Activated CD8-positive, alpha-beta T cell treated with anti-CD3 and anti-CD28 coated beads, Interleukin-2, amount 10 ng/mL, durations not matched to agents 7 days and 5 days (primary cell): ENCODE measurements around the gene ARHGEF2. TPM values are rescaled to one million over a fixed set of nuclear protein-coding genes. Genes with fewer than 3 reads are reported as not detected.

ENCODE experiments used
- ATAC-seq: fragments of 150-1000 bp; cut with Tn5 transposase; one replicate; pipeline ENCODE4 v1.10.0; 2021; ENCODE audit warnings: moderate library complexity
- CTCF ChIA-PET: fragments of 350-600 bp; sonication (Branson Sonifier 250); formaldehyde crosslinking; loops from one replicate; lab custom pipeline; 2021; ENCODE audit warnings: antibody characterized with exemption; lab: Charles Lee
- POLR2A ChIA-PET: fragments of 350-600 bp; sonication (Branson Sonifier 250); formaldehyde crosslinking; loops from one replicate; lab custom pipeline; 2021; ENCODE audit warnings: antibody characterized with exemption; lab: Charles Lee
- DNase-seq: peaks from one replicate; pipeline ENCODE4 v3.0.0-alpha.2; 2020
- H3K27ac Mint-ChIP-seq: one replicate; pipeline ENCODE4 v1.8.0; 2021; ENCODE audit warnings: mild to moderate bottlenecking, mixed read lengths
- H3K27me3 Mint-ChIP-seq: one replicate; pipeline ENCODE4 v1.8.0; 2021; ENCODE audit warnings: low read depth, mixed read lengths
- H3K36me3 Mint-ChIP-seq: one replicate; pipeline ENCODE4 v1.8.0; 2021; ENCODE audit warnings: low read depth, mixed read lengths
- H3K4me1 Mint-ChIP-seq: one replicate; pipeline ENCODE4 v1.8.0; 2021; ENCODE audit warnings: low read depth, mixed read lengths
- H3K4me3 Mint-ChIP-seq: one replicate; pipeline ENCODE4 v1.8.0; 2021; ENCODE audit warnings: mild to moderate bottlenecking, mixed read lengths
- H3K9me3 Mint-ChIP-seq: one replicate; pipeline ENCODE4 v1.8.0; 2022; ENCODE audit warnings: mixed read lengths; ENCODE audit not compliant: insufficient read depth
- total RNA-seq, 2 experiments: library from RNA; stranded (reverse); gene quantifications; one replicate each; pipeline ENCODE4 v1.2.3, GENCODE V29; 2021

ARHGEF2 gene
- total RNA-seq, 2 experiments from 2014 or later, result 142 to 147 TPM

DNA sequence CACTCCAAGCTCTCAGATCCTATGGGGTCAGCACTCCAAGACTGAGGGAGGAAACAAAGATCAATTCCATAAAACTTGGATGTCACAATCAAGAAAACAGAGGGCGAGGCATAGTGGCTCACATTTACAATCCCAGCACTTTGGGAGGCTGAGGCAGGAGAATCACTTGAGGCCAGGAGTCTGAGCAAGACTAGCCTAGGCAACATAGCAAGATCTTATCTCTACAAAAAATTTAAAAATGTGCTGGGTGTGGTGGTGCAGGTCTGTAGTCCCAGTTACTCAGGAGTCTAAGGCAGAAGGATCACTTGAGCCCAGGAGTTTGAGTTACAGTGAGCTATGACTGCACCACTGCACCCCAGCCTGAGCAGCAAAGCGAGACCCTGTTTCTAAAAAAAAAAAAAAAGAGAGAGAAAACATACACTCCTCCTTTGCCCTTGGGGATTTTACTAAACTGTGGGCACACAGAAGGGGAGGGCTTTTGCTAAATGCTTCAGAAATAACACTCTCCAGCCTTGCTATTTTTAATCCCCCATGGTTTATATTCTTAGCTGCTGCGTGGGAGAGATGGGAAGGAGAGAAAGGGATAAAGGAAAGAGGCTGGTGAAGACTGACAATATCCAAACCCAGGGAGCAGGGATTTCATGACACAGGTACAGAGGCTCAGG lies 18.1 kb downstream of the ARHGEF2 start:
- ATAC-seq, result no peak
- Mint-ChIP-seq H3K9me3 (no peaks in the 10 kb centered on the region), H3K4me3 (no peak overlapping the region), H3K27me3 (no peaks in the 10 kb centered on the region), H3K4me1 (peaks cover 31% of the 10 kb centered on the region), H3K36me3 (peaks cover 67% of the 10 kb centered on the region), H3K27ac (peak overlapping the region; percentile 10)
- CTCF ChIA-PET, result interaction anchor here (0.9 to 1.4 kb wide), 2 partner anchors 16 to 29 kb away, joined by 3 to 5 read pairs; no protein-coding TSS in a partner anchor
- POLR2A ChIA-PET, result interaction anchor here (0.7 kb wide), 1 partner anchor 16 kb away, joined by 3 read pairs; no protein-coding TSS in a partner anchor
- DNase-seq, result no peak

DNA sequence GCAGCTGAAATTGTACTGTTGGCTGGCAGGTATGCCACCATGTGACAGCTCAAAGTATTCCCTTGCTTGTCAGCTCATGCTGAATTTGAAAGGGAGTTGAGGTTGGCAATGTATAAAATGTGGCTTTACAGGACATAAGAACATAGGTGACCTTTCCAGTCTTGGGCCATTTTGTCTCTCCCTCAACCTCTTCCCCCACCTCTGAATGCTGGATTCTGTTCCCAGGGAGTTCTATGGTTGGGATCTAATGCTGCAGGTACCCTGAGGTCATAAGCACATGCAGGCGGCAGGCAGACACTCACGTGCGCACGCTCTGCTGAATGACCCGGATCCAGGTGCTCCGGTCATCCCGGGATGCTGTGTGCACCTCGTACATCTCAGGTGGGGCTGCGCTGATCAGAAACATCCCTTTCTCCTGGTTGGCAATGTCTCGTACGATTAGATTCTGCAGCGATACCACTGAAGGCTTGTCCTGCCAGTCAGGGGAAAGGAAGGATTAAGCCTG lies 20.9 kb downstream of the ARHGEF2 start:
- CTCF ChIA-PET, result interaction anchor here (0.8 to 4.3 kb wide), 5 partner anchors 19 to 63 kb away, joined by 3 to 25 read pairs (median 4); partner anchors contain the start of genes ARHGEF2 and KHDC4
- no peaks in the 10 kb centered on the region for H3K27me3 Mint-ChIP-seq
- POLR2A ChIA-PET, result interaction anchor here (1.2 kb wide), 1 partner anchor 10 kb away, joined by 4 read pairs; no protein-coding TSS in a partner anchor
- peaks cover 72% of the 10 kb centered on the region for H3K36me3 Mint-ChIP-seq
- peaks cover 18% of the 10 kb centered on the region for H3K4me1 Mint-ChIP-seq
- ATAC-seq (no peak), DNase-seq (no peak)
- H3K27ac Mint-ChIP-seq, result no peak overlapping the region
- H3K9me3 Mint-ChIP-seq, result no peaks in the 10 kb centered on the region
- no peak overlapping the region for H3K4me3 Mint-ChIP-seq

DNA sequence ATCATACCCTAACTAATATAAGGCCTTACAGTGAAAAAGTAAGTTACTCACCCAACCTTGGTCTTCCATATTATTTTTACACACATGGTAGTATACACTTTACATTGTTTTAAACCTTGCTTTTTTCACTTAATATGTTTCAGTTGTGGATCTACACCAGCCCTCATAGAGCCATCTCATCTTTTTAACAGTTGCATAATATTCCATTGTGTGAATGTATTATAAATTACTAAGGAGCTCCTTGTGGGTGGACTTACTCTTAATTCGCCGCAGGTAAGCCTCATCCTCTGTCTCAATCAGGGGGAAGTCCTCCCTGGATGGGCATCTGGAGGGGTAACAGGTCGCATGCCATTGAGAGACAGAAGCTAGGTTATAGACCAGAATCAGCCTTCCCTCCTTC lies 23.7 kb downstream of the ARHGEF2 start:
- H3K27ac Mint-ChIP-seq, result no peak overlapping the region

DNA sequence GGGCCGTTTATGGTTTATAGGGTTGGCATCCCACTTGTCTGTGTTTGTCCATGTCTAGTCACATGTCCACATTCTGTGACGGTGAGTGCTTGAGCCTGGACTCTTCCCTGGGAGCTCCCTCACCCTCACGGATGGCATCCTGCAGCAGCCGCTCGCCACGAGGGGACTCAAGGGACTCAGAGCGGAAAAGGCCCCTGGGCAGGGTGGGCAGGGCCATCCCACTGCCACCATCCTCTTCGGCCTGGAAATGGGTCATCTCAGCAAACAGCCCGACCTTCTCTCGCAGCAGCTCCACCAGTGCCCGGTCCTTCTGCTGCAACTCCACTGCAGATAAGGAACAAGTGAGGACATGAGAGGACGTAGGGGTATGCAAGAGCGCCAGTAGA lies 25.8 kb downstream of the ARHGEF2 start:
- ChIA-PET POLR2A (no interaction called here), CTCF (no interaction called here)
- peaks cover 67% of the 10 kb centered on the region for H3K36me3 Mint-ChIP-seq
- no peak for ATAC-seq
- no peak for DNase-seq
- H3K27me3 Mint-ChIP-seq, result no peaks in the 10 kb centered on the region
- H3K9me3 Mint-ChIP-seq, result no peaks in the 10 kb centered on the region
- peak overlapping the region; percentile 63 for H3K27ac Mint-ChIP-seq
- peaks cover 8% of the 10 kb centered on the region for H3K4me1 Mint-ChIP-seq
- no peak overlapping the region for H3K4me3 Mint-ChIP-seq

More for the DNA sequence above, 23.7 kb downstream of the ARHGEF2 start:
- no peaks in the 10 kb centered on the region for H3K27me3 Mint-ChIP-seq
- H3K4me1 Mint-ChIP-seq, result peaks cover 2% of the 10 kb centered on the region
- H3K36me3 Mint-ChIP-seq, result peaks cover 71% of the 10 kb centered on the region
- CTCF ChIA-PET, result interaction anchor here (1.0 to 4.3 kb wide), 3 partner anchors 14 to 365 kb away, joined by 4 to 25 read pairs (median 5); no protein-coding TSS in a partner anchor
- ATAC-seq (no peak), DNase-seq (no peak)
- H3K4me3 Mint-ChIP-seq, result no peak overlapping the region
- POLR2A ChIA-PET, result interaction anchor here (0.8 to 1.0 kb wide), 2 partner anchors 20 to 24 kb away, joined by 3 read pairs; partner anchors contain the start of gene ARHGEF2
- no peaks in the 10 kb centered on the region for H3K9me3 Mint-ChIP-seq

DNA sequence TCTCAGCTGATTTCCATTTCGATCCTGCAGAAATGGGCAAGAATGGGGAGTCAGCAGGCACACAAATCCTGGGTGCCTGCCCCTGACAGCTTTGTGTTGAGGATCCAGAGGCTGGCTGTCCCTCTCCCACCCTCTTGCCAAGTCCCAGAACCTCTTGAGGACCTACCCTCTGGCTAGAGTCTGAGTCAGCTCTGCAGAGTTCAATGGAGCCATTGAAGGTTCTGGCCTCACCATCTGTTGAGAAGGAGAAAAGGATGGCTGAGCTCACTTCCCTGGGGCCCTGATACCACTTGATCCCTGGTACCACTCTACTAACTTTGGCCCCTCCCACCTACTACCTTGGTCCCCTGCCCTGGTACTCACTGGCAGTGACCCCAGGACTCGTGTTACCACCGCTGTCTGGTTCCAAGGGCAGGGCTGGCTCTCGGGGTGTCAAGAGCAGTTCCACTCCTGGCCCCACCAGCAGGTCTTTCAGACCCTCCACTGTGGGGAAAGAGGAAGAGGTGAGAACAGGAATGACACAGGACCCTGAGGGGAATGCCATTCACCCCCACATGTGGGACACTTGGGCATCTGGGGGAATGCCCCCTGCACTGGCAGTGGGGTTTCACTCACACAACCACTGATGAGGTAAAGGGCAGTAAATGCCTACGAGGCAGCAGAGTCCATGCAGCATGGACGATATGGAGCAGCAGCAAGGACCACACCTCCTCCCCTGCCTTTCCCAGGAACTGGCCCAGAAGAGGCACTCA lies 26.4 kb downstream of the ARHGEF2 start:
- ChIA-PET POLR2A (interaction anchor here (1.1 kb wide), 1 partner anchor 22 kb away, joined by 3 read pairs; no protein-coding TSS in a partner anchor), CTCF (interaction anchor here (1.3 kb wide), 1 partner anchor 13 kb away, joined by 5 read pairs; no protein-coding TSS in a partner anchor)
- Mint-ChIP-seq H3K36me3 (peaks cover 66% of the 10 kb centered on the region), H3K27me3 (no peaks in the 10 kb centered on the region), H3K9me3 (no peaks in the 10 kb centered on the region), H3K4me3 (no peak overlapping the region), H3K4me1 (peaks cover 12% of the 10 kb centered on the region), H3K27ac (no peak overlapping the region)
- ATAC-seq, result no peak
- DNase-seq, result no peak

DNA sequence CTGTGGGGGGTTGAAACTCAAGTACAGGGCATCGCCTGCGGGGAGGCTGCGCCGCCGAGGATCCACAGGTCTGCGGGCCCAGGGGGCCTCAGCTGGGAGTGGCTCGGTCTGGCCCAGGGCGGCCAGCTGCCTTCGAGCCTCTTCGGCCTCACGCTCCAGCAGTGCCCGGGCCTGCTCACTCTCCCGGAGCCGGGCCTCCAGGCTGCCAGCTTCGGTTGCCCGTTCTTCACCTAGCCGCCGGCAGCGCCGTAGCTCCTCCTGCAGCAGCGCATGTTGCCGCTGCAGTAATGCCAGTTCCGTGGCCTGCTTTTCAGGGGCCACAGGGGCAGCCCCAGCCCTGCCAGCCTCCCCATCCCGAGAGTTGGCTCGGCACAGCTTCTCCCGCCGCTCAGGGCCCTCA lies 27.5 kb downstream of the ARHGEF2 start:
- CTCF ChIA-PET, result interaction anchor here (1.3 kb wide), 1 partner anchor 12 kb away, joined by 5 read pairs; no protein-coding TSS in a partner anchor
- H3K27ac Mint-ChIP-seq, result no peak overlapping the region

DNA sequence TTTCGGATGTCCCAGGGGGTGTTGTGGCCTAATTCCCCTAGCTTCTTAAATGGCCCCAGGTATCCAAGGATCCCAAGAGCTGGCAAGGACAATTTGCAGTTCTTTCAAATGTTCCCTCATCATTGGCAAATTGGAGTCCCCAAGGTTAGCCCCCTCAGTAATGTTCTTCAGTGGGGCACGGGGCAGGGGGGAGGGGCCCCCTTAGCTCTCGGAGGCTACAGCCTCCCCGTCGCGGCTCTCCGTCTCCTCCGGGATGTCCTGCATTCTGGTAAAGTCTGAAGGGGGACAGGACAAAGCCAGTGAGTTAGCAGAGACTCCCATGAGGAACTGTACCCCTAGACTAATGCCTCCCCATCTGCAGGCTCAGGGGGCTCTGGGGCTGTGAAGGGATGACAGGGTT lies 30.6 kb downstream of the ARHGEF2 start:
- Mint-ChIP-seq H3K4me3 (no peak overlapping the region), H3K27me3 (no peaks in the 10 kb centered on the region), H3K36me3 (peaks cover 56% of the 10 kb centered on the region), H3K27ac (peak overlapping the region; percentile 49), H3K9me3 (no peaks in the 10 kb centered on the region), H3K4me1 (peaks cover 43% of the 10 kb centered on the region)
- ATAC-seq (no peak), DNase-seq (no peak)
- POLR2A ChIA-PET, result interaction anchor here (0.6 to 1.3 kb wide), 2 partner anchors 9 to 29 kb away, joined by 3 to 8 read pairs; no protein-coding TSS in a partner anchor
- CTCF ChIA-PET, result interaction anchor here (1.3 to 2.4 kb wide), 3 partner anchors 9 to 31 kb away, joined by 3 to 9 read pairs (median 4); partner anchors contain the start of gene ARHGEF2

More for the DNA sequence above, 27.5 kb downstream of the ARHGEF2 start:
- Mint-ChIP-seq H3K4me1 (peaks cover 23% of the 10 kb centered on the region), H3K9me3 (no peaks in the 10 kb centered on the region), H3K4me3 (no peak overlapping the region), H3K36me3 (peaks cover 72% of the 10 kb centered on the region), H3K27me3 (no peaks in the 10 kb centered on the region)
- POLR2A ChIA-PET, result interaction anchor here (0.5 to 1.1 kb wide), 2 partner anchors 23 to 27 kb away, joined by 3 read pairs; partner anchors contain the start of gene ARHGEF2
- ATAC-seq (no peak), DNase-seq (no peak)

DNA sequence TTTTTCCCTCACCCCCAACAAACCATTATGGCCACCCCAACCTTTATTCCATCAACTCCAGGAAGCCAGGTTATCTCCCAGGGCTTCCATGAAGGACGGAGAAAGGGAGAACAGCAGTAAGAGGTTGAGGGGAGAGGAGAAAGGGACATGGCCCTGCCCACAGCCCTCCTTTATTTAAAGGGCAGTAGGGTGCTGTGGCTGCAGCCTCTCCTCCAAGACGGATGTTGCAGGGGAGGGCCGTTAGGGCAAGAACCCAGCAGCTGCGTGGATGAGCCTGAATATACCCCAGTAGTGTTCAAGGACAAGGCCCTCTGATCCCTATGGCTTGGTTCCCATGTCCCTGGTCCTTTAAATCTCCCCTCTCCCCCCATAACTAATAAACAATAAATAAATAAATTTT lies 31.1 kb downstream of the ARHGEF2 start:
- ChIA-PET POLR2A (interaction anchor here (1.3 kb wide), 1 partner anchor 30 kb away, joined by 8 read pairs; no protein-coding TSS in a partner anchor), CTCF (interaction anchor here (1.7 kb wide), 1 partner anchor 31 kb away, joined by 4 read pairs; the partner anchor contains the start of gene ARHGEF2)
- Mint-ChIP-seq H3K36me3 (peaks cover 52% of the 10 kb centered on the region), H3K4me3 (peak overlapping the region; percentile 46), H3K27ac (peak overlapping the region; percentile 87), H3K27me3 (no peaks in the 10 kb centered on the region), H3K9me3 (no peaks in the 10 kb centered on the region), H3K4me1 (peaks cover 47% of the 10 kb centered on the region)
- no peak for ATAC-seq
- DNase-seq, result no peak

DNA sequence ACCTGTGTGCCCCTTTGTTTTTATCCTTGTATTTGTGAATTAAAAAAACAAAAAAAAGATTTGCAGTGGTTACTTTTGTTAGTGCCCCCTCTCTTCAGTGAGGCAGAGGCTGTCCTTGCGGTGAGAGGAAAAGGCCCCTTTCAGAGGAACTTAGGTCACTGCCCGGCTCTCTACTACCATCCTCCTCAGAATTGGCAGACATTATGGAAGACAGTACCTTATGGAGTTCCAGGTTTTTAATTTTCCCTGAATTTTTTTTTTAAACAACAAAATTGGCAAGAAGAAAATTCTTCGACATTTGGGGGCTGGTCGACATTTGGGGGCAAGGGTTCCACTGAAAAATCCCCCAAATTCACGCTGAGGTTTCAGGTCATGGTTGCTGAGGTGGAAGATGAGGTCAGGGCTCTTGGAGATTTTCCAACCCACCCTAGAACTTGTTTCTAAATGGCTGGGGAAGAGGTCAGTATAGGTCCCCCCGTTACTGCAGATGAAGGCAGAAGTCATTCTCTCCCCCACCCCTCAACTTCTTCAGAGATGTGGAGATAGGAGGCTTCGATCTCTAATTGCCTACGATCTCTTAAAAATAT lies 31.6 kb downstream of the ARHGEF2 start:
- CTCF ChIA-PET, result interaction anchor here (0.7 to 5.0 kb wide), 9 partner anchors 9 to 774 kb away, joined by 3 to 44 read pairs (median 9); partner anchors contain the start of genes ARHGEF2 and KHDC4
- Mint-ChIP-seq H3K36me3 (peaks cover 46% of the 10 kb centered on the region), H3K9me3 (no peaks in the 10 kb centered on the region), H3K4me1 (peaks cover 53% of the 10 kb centered on the region), H3K4me3 (peak overlapping the region; percentile 46), H3K27ac (peak overlapping the region; percentile 87), H3K27me3 (no peaks in the 10 kb centered on the region)
- POLR2A ChIA-PET, result interaction anchor here (1.0 to 5.2 kb wide), 4 partner anchors 13 to 34 kb away, joined by 4 to 45 read pairs (median 22); partner anchors contain the start of genes ARHGEF2 and KHDC4
- DNase-seq (no peak), ATAC-seq (no peak)

DNA sequence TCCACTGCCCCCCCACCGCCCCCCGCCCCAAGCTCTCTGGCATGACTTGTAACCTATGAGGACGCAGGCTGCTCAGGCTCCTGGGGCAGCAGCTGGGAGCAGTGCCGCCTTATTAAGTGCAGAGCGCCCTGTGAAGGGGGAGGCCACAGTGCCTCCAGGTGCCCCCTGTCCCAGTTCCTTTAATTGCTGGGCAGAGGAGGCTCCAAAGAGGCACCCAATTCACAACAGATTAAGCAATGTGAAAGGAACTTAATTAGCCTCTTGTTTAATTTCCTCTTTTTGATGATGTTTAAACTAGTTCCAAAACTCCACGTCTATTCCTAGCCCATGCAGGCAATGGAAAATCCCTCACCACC lies 33.9 kb downstream of the ARHGEF2 start:
- no peaks in the 10 kb centered on the region for H3K27me3 Mint-ChIP-seq
- ATAC-seq, result no peak
- H3K27ac Mint-ChIP-seq, result peak overlapping the region; percentile 87
- ChIA-PET POLR2A (interaction anchor here (4.4 to 5.2 kb wide), 2 partner anchors 11 to 32 kb away, joined by 39 to 45 read pairs; partner anchors contain the start of genes ARHGEF2 and KHDC4), CTCF (interaction anchor here (1.2 to 5.0 kb wide), 4 partner anchors 32 to 122 kb away, joined by 3 to 44 read pairs (median 6); no protein-coding TSS in a partner anchor)
- no peak overlapping the region for H3K4me3 Mint-ChIP-seq
- peaks cover 29% of the 10 kb centered on the region for H3K36me3 Mint-ChIP-seq
- no peak for DNase-seq
- peaks cover 72% of the 10 kb centered on the region for H3K4me1 Mint-ChIP-seq
- no peaks in the 10 kb centered on the region for H3K9me3 Mint-ChIP-seq
